Kidney (tissue), 14 donors: ENCODE measurements around the gene KLRD1. TPM values are rescaled to one million over a fixed set of nuclear protein-coding genes. Genes with fewer than 3 reads are reported as not detected.

ENCODE experiments used
- DNase-seq, 5 donors: peaks; one replicate each; pipeline ENCODE4 v3.0.0-alpha.2; 2013 to 2020
- FAIRE-seq: peaks from 2 replicates; lab custom pipeline; 2012; peaks lifted over from hg19 to GRCh38; lab: Jason Lieb, UNC
- H3K27ac ChIP-seq, 2 donors: one replicate each; pipeline ENCODE4 v1.7.0; 2013; ENCODE audit warnings: low read depth in 2 of 2, low read length in 2 of 2, inconsistent platforms in 1 of 2
- H3K27me3 ChIP-seq: one replicate; pipeline ENCODE4 v1.7.1; 2013; ENCODE audit warnings: low read length, inconsistent platforms; ENCODE audit not compliant: control insufficient read depth, insufficient read depth
- H3K36me3 ChIP-seq, 3 donors: one replicate each; pipeline versions ENCODE4 v1.7.0 to v1.7.1; 2013; ENCODE audit warnings: low read length in 3 of 3, control low read depth in 1 of 3, inconsistent platforms in 1 of 3; ENCODE audit not compliant: insufficient read depth in 3 of 3, control insufficient read depth in 2 of 3
- H3K4me1 ChIP-seq, 3 donors: one replicate each; pipeline versions ENCODE4 v1.7.0 to v1.7.1; 2013; ENCODE audit warnings: low read length in 3 of 3, inconsistent platforms in 1 of 3, low read depth in 1 of 3; ENCODE audit not compliant: control insufficient read depth in 2 of 3, insufficient read depth in 2 of 3
- H3K4me3 ChIP-seq, 3 donors: one replicate each; pipeline versions ENCODE4 v1.7.0 to v1.8.1; 2013; ENCODE audit warnings: low read length in 3 of 3, control low read depth in 1 of 3, inconsistent platforms in 1 of 3
- H3K9ac ChIP-seq, 3 donors: one replicate each; pipeline versions ENCODE4 v1.7.0 to v1.7.1; 2013; ENCODE audit warnings: low read length in 3 of 3, control low read depth in 1 of 3, inconsistent platforms in 1 of 3
- H3K9me3 ChIP-seq, 3 donors: one replicate each; pipeline versions ENCODE4 v1.7.0 to v1.7.1; 2013; ENCODE audit warnings: low read length in 3 of 3, control low read depth in 1 of 3, inconsistent platforms in 1 of 3; ENCODE audit not compliant: control insufficient read depth in 2 of 3, insufficient read depth in 1 of 3
- CTCF ChIP-seq: IDR thresholded peaks from 3 replicates; pipeline ENCODE4 v1.5.1; 2012; ENCODE audit warnings: mild to moderate bottlenecking, moderate library complexity, borderline replicate concordance; ENCODE audit not compliant: insufficient read depth; ENCODE audit errors: extremely low read depth
- intact Hi-C: fragments of 100-400 bp; cut with DNase I; formaldehyde crosslinking; loops from one replicate; pipeline ENCODE4 v1.11.1; 2022
- polyA plus RNA-seq: library from polyadenylated mRNA; stranded (reverse); fragments of 350-450 nt; fragmentation: Illumina TruSeq; extraction: RNeasy Lipid Tissue Mini Kit (QIAGEN cat#74804); gene quantifications from one replicate; pipeline ENCODE4 v1.2.3, GENCODE V29; 2014; ENCODE audit warnings: low read depth, low replicate concordance; ENCODE audit not compliant: insufficient read depth
- total RNA-seq: library from RNA; stranded (reverse); fragmentation: NEBNext Ultra II Directional; extraction: Animal tissue kit (Norgen Biotek cat#: 25700); gene quantifications from one replicate; pipeline ENCODE4 v1.2.1, GENCODE V29; 2021
- donor health status: control.
- donor health status: control.
- donor health status: control.
- donor health status: control.
- donor health status: control.
- donor health status: DM: yes; HTN: yes; CAD: no.
- donor health status: Normal renal cell carcinoma (clear cell type).

Gene KLRD1
- total and polyA plus RNA-seq, 2 donors from 2014 or later = 0.37 to 5.5 TPM

- Histone ChIP-seq H3K9ac (no peak overlapping the region), H3K4me1 (no peaks in the 10 kb centered on the region), H3K27me3 (no peaks in the 10 kb centered on the region), H3K27ac (no peak overlapping the region), H3K36me3 (no peaks in the 10 kb centered on the region), H3K9me3 (no peaks in the 10 kb centered on the region), H3K4me3 (no peak overlapping the region)
- DNase-seq (no peak), FAIRE-seq (no peak)
- TF ChIP-seq CTCF = no peak
- intact Hi-C loops = no loop called here
Observed at GRCh38 chr12:10304161-10304574, 3.5 kb upstream of the KLRD1 start.

- no peak overlapping the region for H3K4me3 ChIP-seq
- intact Hi-C loops = no loop called here
- no peak for FAIRE-seq
Observed at GRCh38 chr12:10305411-10305810, 2.3 kb upstream of the KLRD1 start.

GRCh38 chr12:10310926-10311720 lies 3.5 kb downstream of the KLRD1 start:
- Histone ChIP-seq H3K4me1 (no peaks in the 10 kb centered on the region), H3K9me3 (no peaks in the 10 kb centered on the region), H3K27ac (no peak overlapping the region), H3K9ac (no peak overlapping the region), H3K36me3 (no peaks in the 10 kb centered on the region), H3K4me3 (no peak overlapping the region), H3K27me3 (no peaks in the 10 kb centered on the region)
- DNase-seq (no peak), FAIRE-seq (peak; percentile 29)
- intact Hi-C loops = no loop called here
- TF ChIP-seq CTCF = no peak

More at GRCh38 chr12:10305411-10305810, 2.3 kb upstream of the KLRD1 start:
- Histone ChIP-seq H3K36me3 (no peaks in the 10 kb centered on the region), H3K27me3 (no peaks in the 10 kb centered on the region), H3K4me1 (no peaks in the 10 kb centered on the region), H3K27ac (no peak overlapping the region), H3K9me3 (no peaks in the 10 kb centered on the region), H3K9ac (no peak overlapping the region)
- no peak for DNase-seq
- TF ChIP-seq CTCF = no peak

- Histone ChIP-seq H3K4me3 (no peak overlapping the region), H3K27ac (no peak overlapping the region), H3K9ac (no peak overlapping the region), H3K27me3 (no peaks in the 10 kb centered on the region), H3K9me3 (no peaks in the 10 kb centered on the region), H3K36me3 (no peaks in the 10 kb centered on the region), H3K4me1 (no peaks in the 10 kb centered on the region)
- DNase-seq = no peak
- no peak for FAIRE-seq
- intact Hi-C loops = no loop called here
- TF ChIP-seq CTCF = no peak
Observed at GRCh38 chr12:10319388-10319787, 11.7 kb downstream of the KLRD1 start.
